Stimulated activated CD8-positive, alpha-beta memory T cell treated with anti-CD3 and anti-CD28 coated beads, Interleukin-12 subunit alpha, Interleukin-12 subunit beta, amount 100 ng/mL, for 24 hours (primary cell): ENCODE data around the gene KRTAP20-2.

Source experiments
- DNase-seq: peaks from one replicate; pipeline ENCODE4 v3.0.0-alpha.2; 2020; ENCODE audit errors: extremely low read depth

The KRTAP20-2 gene

DNA sequence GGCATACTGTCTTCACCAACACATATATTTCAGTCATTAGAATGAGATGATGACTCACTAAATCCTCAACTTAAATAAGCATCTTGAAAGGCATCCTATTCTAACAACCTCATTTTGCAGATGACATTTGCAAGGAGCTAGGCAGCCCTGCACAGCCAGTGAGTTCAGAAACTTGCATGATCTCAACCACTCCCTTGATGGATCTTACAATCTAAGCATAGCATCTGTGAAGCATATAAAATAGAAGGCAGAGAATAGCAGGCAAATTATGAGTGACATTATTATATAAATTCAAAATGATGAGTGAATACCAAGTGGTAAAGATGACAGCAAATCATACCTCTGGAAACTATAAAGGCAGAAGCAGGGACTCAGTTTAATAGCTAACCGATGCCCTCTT, 39.3 kb downstream of the KRTAP20-2 start:
- DNase-seq, result no peak

DNA sequence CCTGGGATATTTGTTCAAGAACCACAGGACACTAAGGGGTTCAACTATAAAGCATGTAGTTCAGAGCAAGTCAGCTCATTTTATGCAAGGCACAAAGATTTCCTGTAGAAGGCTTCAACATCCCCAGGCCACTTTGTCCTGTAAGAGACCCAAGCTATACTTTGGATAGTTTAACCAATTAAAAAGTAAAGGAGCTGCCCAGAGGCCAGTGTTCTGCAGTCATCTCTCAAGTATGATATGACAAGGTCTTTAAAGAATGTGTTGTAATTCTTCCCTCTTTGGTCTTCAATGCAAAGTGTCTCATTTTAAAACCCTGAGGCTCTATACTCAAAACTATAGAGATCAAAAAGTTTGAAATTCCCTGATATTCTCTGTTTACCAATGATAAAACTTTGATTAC, 41.7 kb downstream of the KRTAP20-2 start:
- no peak for DNase-seq

DNA sequence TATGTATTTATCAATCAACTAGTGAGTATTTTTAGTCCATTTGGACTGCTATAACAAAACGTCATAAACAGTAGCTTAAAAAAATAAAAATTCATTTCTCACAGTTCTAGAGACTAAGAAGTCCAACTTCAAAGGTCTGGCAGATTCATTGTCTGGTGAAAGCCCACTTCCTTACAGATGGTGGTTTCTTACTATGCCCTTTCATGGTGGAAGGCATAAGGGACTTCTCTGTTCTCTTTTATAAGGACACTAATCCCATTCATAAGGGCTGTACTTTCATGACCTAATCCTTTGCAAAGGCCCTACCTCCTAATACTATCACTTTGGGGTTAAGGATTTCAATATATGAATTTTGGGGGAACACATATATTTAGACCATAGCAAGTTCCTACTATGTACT, 45.6 kb downstream of the KRTAP20-2 start:
- DNase-seq, result no peak

- no peak for DNase-seq
Measured at GRCh38 chr21:30684506-30684905, 49.5 kb downstream of the KRTAP20-2 start.
